Measurements from ENCODE around the gene PRDM16. TPM values are rescaled to one million over a fixed set of nuclear protein-coding genes. Genes with fewer than 3 reads are reported as not detected.

The PRDM16 gene
- total RNA-seq, 1 experiment from 2014 or later: not detected

DNA sequence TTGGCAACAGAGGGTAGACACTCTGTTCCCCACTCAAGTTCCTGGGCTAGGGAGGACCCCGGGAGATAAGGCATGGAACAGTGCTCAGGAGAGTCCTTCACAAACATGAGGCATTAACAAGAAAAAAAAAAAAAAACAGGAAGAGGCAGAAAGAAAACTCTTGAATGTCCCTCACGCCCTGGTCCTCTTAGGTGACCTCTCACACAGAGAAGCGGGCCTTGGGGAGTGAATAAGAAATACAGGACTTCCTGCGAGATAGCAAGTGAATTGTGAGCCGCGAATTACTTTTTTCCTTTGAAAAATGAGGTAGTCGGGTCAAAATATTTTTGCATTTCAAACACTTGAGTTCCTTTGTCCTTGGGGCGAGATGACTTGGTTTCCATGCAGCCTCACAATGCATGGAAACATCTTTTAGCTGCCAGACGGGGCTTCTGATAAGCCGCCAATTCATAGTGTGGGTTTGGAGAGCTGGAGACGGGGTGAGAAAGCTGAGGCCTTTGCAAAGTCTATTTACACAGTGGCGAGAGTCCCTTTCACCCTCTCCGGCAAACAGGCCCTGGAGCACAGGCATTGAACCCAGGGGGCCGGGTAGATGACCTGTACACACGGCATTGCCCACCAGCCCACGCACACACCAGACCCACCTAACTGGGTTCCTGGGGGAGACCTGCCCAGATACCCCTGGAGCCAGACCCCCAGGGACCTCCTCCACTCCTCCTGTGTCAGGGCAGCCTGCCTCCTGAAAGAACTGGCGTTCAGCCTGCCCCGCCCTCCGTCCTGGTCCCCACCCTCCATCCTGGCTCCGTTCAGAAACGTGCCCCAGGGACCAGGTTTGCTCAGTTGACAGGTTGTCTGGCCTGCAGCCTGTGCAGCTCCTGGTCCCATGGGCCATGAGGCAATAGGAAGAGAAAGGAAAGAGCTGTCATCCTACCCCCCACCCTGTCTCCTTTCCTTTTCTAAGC lies 192.3 kb downstream of the PRDM16 start:
- Mint-ChIP-seq H3K9me3 (ENCODE audit: unreplicated experiment) (peaks cover 14% of the 10 kb centered on the region), H3K4me1 (ENCODE audit: insufficient read depth, unreplicated experiment) (no peaks in the 10 kb centered on the region), H3K4me3 (ENCODE audit: unreplicated experiment) (no peak overlapping the region), H3K36me3 (ENCODE audit: insufficient read depth, unreplicated experiment) (no peaks in the 10 kb centered on the region), H3K27me3 (ENCODE audit: insufficient read depth, unreplicated experiment) (no peaks in the 10 kb centered on the region), H3K27ac (ENCODE audit: low read depth, unreplicated experiment) (no peak overlapping the region)
- POLR2A ChIA-PET: no interaction called here
- CTCF ChIA-PET: interaction anchor here (0.8 kb wide), 1 partner anchor 354 kb away, joined by 3 read pairs; no protein-coding TSS in a partner anchor
- no peak for TF ChIP-seq CTCF (IDR thresholded peaks at IDR 0.05; ENCODE audit: unreplicated experiment)
- no peak for DNase-seq (ENCODE audit: unreplicated experiment)
- no TSS peak for BruUV-seq (replicated peaks)
- intact Hi-C loops (cut with micrococcal nuclease): no loop called here

GRCh38 chr1:3261969-3262579 lies 193.1 kb downstream of the PRDM16 start:
- no peak for DNase-seq (ENCODE audit: unreplicated experiment)
- POLR2A ChIA-PET: no interaction called here
- intact Hi-C loops (cut with micrococcal nuclease): no loop called here
- no peaks in the 10 kb centered on the region for H3K27me3 Mint-ChIP-seq (ENCODE audit: insufficient read depth, unreplicated experiment)
- peaks cover 18% of the 10 kb centered on the region for H3K9me3 Mint-ChIP-seq (ENCODE audit: unreplicated experiment)
- no peaks in the 10 kb centered on the region for H3K36me3 Mint-ChIP-seq (ENCODE audit: insufficient read depth, unreplicated experiment)
- no peak overlapping the region for H3K4me3 Mint-ChIP-seq (ENCODE audit: unreplicated experiment)
- TF ChIP-seq CTCF (IDR thresholded peaks at IDR 0.05; ENCODE audit: unreplicated experiment): no peak
- CTCF ChIA-PET: interaction anchor here (0.8 kb wide), 1 partner anchor 354 kb away, joined by 3 read pairs; no protein-coding TSS in a partner anchor
- no TSS peak for BruUV-seq (replicated peaks)
- no peaks in the 10 kb centered on the region for H3K4me1 Mint-ChIP-seq (ENCODE audit: insufficient read depth, unreplicated experiment)
- no peak overlapping the region for H3K27ac Mint-ChIP-seq (ENCODE audit: low read depth, unreplicated experiment)

GRCh38 chr1:3262681-3263286 lies 193.8 kb downstream of the PRDM16 start:
- Mint-ChIP-seq H3K27me3 (ENCODE audit: insufficient read depth, unreplicated experiment) (no peaks in the 10 kb centered on the region), H3K36me3 (ENCODE audit: insufficient read depth, unreplicated experiment) (no peaks in the 10 kb centered on the region), H3K4me3 (ENCODE audit: unreplicated experiment) (no peak overlapping the region), H3K9me3 (ENCODE audit: unreplicated experiment) (peaks cover 21% of the 10 kb centered on the region), H3K4me1 (ENCODE audit: insufficient read depth, unreplicated experiment) (no peaks in the 10 kb centered on the region), H3K27ac (ENCODE audit: low read depth, unreplicated experiment) (no peak overlapping the region)
- intact Hi-C loops (cut with micrococcal nuclease): no loop called here
- POLR2A ChIA-PET: no interaction called here
- TF ChIP-seq CTCF (IDR thresholded peaks at IDR 0.05; ENCODE audit: unreplicated experiment): no peak
- DNase-seq (ENCODE audit: unreplicated experiment): no peak
- CTCF ChIA-PET: no interaction called here
- no TSS peak for BruUV-seq (replicated peaks)

DNA sequence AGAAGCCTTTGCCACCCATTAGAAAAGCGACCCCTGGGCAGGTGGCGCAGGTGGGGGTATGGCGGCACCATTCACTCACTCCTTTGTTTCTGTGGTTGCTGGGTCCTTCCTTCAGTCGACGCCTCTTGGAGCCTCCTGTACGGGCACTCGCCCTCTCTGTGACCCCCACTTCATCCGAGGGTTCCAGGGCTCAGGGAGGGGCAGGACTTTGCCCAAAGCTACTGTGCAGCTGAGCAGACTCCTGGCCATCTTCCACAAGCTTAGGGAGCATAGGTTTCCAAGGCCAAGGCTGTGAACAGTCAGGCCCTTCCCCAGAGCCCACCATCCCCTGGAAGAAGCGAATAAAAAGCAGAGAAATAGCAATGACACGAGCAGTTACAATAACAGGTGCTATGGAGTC lies 194.8 kb downstream of the PRDM16 start:
- Mint-ChIP-seq H3K9me3 (ENCODE audit: unreplicated experiment) (peaks cover 17% of the 10 kb centered on the region), H3K36me3 (ENCODE audit: insufficient read depth, unreplicated experiment) (no peaks in the 10 kb centered on the region), H3K4me3 (ENCODE audit: unreplicated experiment) (no peak overlapping the region), H3K27me3 (ENCODE audit: insufficient read depth, unreplicated experiment) (no peaks in the 10 kb centered on the region), H3K4me1 (ENCODE audit: insufficient read depth, unreplicated experiment) (no peaks in the 10 kb centered on the region), H3K27ac (ENCODE audit: low read depth, unreplicated experiment) (no peak overlapping the region)
- no peak for TF ChIP-seq CTCF (IDR thresholded peaks at IDR 0.05; ENCODE audit: unreplicated experiment)
- BruUV-seq (replicated peaks): no TSS peak
- intact Hi-C loops (cut with micrococcal nuclease): no loop called here
- DNase-seq (ENCODE audit: unreplicated experiment): no peak
- CTCF ChIA-PET: no interaction called here
- POLR2A ChIA-PET: no interaction called here

Data from MCF 10A (cell line).